ENCODE data around the gene TCAIM. TPM values are rescaled to one million over a fixed set of nuclear protein-coding genes. Genes with fewer than 3 reads are reported as not detected.

TCAIM gene
- total and polyA plus RNA-seq, 2 of the 4 experiments (the other 2 are of a cell fraction) = 11.0 to 21.5 TPM

DNA sequence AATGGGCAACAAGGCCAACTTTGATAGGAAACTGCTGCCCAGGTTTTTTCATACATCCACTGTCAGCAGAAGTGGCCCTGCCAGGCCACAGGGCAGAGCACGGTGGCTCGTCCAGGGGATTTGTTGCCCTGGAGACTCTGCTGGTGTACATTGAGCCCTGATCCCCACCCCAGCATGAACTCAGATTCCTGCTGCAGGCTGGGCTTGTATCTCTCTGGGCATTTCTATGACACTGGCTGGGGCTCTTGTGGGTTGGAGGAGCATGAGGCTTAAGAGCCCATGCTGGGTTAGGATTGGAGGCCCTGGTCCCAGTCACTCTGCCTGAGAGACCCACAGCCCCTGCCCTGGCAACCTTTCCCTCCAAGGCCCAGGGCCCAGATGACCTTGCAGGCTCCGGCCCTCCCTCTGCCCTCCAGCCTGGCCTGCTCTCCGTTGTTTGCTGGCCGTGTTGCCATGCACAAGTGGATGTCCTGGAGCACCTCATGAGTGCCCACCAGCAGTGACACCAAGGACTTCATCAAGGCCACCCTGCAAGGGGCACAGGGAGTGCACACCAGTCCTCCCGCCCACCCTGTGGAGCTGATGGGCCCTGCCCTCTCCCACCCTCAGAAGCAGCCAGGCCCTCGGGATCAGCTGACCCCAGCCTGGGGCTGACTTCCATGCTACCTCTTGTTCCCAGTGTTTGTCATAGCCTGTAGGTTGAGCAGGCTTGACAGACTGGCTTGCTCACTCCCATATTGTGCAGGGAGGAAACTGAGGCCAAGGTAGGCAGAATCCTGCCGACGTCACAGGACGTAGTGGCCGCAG is 80.8 kb downstream of the TCAIM start:
- intact Hi-C loops (cut with micrococcal nuclease) (no loop called here), in situ Hi-C loops (cut with MboI; ENCODE audit: low sequenced_read_pairs) (no loop called here), dilution Hi-C loops (cut with HindIII; ENCODE audit: low sequenced_read_pairs, unreplicated experiment) (no loop called here)
- ChIA-PET CTCF (no interaction called here), POLR2A (ENCODE audit: unreplicated experiment) (no interaction called here)
- ATAC-seq (ENCODE audit: low read depth) (no peak), DNase-seq (no peak)
- 0 out of 2 replicates have a peak, but pooled peaks cover 2% of the 10 kb centered on the region for H3K9me1 ChIP-seq (ENCODE audit: insufficient read depth, low read length)
- no peak overlapping the region for H3K4me3 ChIP-seq (ENCODE audit: insufficient read depth, low read depth, low read length)
- H2AK5ac ChIP-seq (ENCODE audit: low read depth, low read length) = no peak overlapping the region
- no peak overlapping the region for H2AK9ac ChIP-seq (replicated peaks; ENCODE audit: low read depth, low read length, poor library complexity)
- H3K18ac ChIP-seq (ENCODE audit: low read depth, low read length) = no peak overlapping the region
- H3K36me3 ChIP-seq (ENCODE audit: control insufficient read depth, insufficient read depth, low read length) = no peaks in the 10 kb centered on the region
- H2BK20ac ChIP-seq (ENCODE audit: low read depth, low read length) = no peak overlapping the region
- H2BK120ac ChIP-seq (ENCODE audit: low read depth, low read length) = no peak overlapping the region
- 69% methylated on average over 2 of the region's 11 CpGs; no CpG with 5 or more reads in 1 of the 2 experiments for WGBS, 2 experiments (ENCODE audit: extremely low coverage in 2 of 2, insufficient read length in 1 of 2)
- no peak overlapping the region for H3K4me2 ChIP-seq (ENCODE audit: low read depth, low read length)
- no peak overlapping the region for H4K5ac ChIP-seq (ENCODE audit: low read depth, low read length)
- no peak overlapping the region for H3K4ac ChIP-seq (ENCODE audit: low read depth, low read length)
- H4K91ac ChIP-seq (ENCODE audit: insufficient read depth, low read depth, low read length) = no peak overlapping the region
- H2BK5ac ChIP-seq (ENCODE audit: low read depth, low read length, poor library complexity, severe bottlenecking) = no peak overlapping the region
- peaks cover 2% of the 10 kb centered on the region for H3K27me3 ChIP-seq (ENCODE audit: control insufficient read depth, insufficient read depth, low read length)
- H3K79me1 ChIP-seq (ENCODE audit: low read depth in 1 of 2, low read length in 2 of 2) = no peaks in the 10 kb centered on the region
- no peak for TF ChIP-seq ELK1 (IDR thresholded peaks at IDR 0.05; ENCODE audit: borderline replicate concordance, low read depth, low read length)
- TF ChIP-seq CEBPB (IDR thresholded peaks at IDR 0.05; ENCODE audit: low read depth, low read length) = no peak
- no peak for TF ChIP-seq RCOR1 (IDR thresholded peaks at IDR 0.05; ENCODE audit: insufficient replicate concordance, low read length)
- no peak for TF ChIP-seq BHLHE40 (IDR thresholded peaks at IDR 0.05; ENCODE audit: low read depth, low read length)
- no peak for TF ChIP-seq NFE2L2 (IDR thresholded peaks at IDR 0.05; ENCODE audit: low read depth, low read length)
- TF ChIP-seq RFX5 (IDR thresholded peaks at IDR 0.05; ENCODE audit: low read depth, low read length) = no peak
- TF ChIP-seq MXI1 (IDR thresholded peaks at IDR 0.05; ENCODE audit: borderline replicate concordance, low read depth, low read length) = no peak
- no peak for TF ChIP-seq SMC3 (IDR thresholded peaks at IDR 0.05; ENCODE audit: low read depth, low read length)
- H2BK15ac ChIP-seq (ENCODE audit: low read depth, low read length) = no peak overlapping the region
- H2AFZ ChIP-seq (replicated peaks; ENCODE audit: low read length, poor library complexity) = no peak overlapping the region
- H3K9ac ChIP-seq (ENCODE audit: low read depth, low read length) = no peak overlapping the region
- H3K4me1 ChIP-seq (ENCODE audit: control insufficient read depth, insufficient read depth, low read length) = no peaks in the 10 kb centered on the region
- H3K14ac ChIP-seq (replicated peaks; ENCODE audit: low read depth, low read length) = no peak overlapping the region
- BruUV-seq (replicated peaks) = no TSS peak
- H3K23ac ChIP-seq (ENCODE audit: low read depth, low read length) = no peak overlapping the region
- H4K20me1 ChIP-seq (ENCODE audit: insufficient read depth, low read length) = no peaks in the 10 kb centered on the region
- H3K56ac ChIP-seq (ENCODE audit: extremely low read depth, insufficient read depth, low read length) = no peak overlapping the region
- H4K8ac ChIP-seq (ENCODE audit: low read depth in 2 of 2, low read length in 2 of 2) = no peak overlapping the region
- no peak overlapping the region for H3K27ac ChIP-seq (ENCODE audit: insufficient read depth, low read length)
- no peaks in the 10 kb centered on the region for H3K9me3 ChIP-seq (ENCODE audit: control insufficient read depth, insufficient read depth, low read length)
